ENCODE results near the gene CAVIN3. TPM values are rescaled to one million over a fixed set of nuclear protein-coding genes. Genes with fewer than 3 reads are reported as not detected.

The CAVIN3 gene
- total RNA-seq, 1 experiment from 2014 or later: 11.2 TPM

DNA sequence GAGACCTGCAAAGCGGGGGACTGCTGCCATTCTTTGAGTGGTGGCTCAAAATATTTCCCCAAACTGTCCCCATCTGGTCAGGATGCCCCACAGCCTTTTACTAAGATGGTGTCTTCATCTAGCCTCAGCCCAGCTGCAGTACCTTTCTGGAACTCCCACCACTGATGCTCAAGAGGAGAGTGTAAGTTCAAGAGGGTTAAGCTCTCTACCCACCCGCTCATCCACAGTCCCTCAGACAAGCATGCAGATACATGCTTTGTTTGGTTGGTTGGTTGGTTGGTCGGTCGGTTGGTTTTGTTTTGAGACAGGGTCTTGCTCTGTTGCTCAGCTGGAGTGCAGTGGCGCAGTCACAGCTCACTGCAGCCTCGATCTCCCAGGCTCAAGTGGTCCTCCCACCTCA is 14.5 kb upstream of the CAVIN3 start:
- H3K36me3 Mint-ChIP-seq (ENCODE audit: insufficient read depth, unreplicated experiment): no peaks in the 10 kb centered on the region
- Histone ChIP-seq H3K36me3 (ENCODE audit: control insufficient read depth, insufficient read depth, low read length) (no peaks in the 10 kb centered on the region), H3K4me1 (no peaks in the 10 kb centered on the region), H3K9me3 (no peaks in the 10 kb centered on the region), H3K27me3 (replicated peaks; ENCODE audit: control insufficient read depth, insufficient read depth, low read length) (no peaks in the 10 kb centered on the region), H3K4me3 (ENCODE audit: low read depth, low read length) (no peak overlapping the region)
- intact Hi-C loops (cut with micrococcal nuclease; ENCODE audit: unreplicated experiment): no loop called here
- CTCF ChIA-PET: interaction anchor here (0.8 kb wide), 1 partner anchor 19 kb away, joined by 3 read pairs; no protein-coding TSS in a partner anchor
- POLR2A ChIA-PET: no interaction called here
- peaks cover 2% of the 10 kb centered on the region for H3K27me3 Mint-ChIP-seq (ENCODE audit: insufficient read depth, unreplicated experiment)
- H3K27ac Mint-ChIP-seq (ENCODE audit: unreplicated experiment): no peak overlapping the region
- H3K4me3 Mint-ChIP-seq (ENCODE audit: unreplicated experiment): no peak overlapping the region
- DNase-seq: no peak
- TF ChIP-seq, protein P1, sequence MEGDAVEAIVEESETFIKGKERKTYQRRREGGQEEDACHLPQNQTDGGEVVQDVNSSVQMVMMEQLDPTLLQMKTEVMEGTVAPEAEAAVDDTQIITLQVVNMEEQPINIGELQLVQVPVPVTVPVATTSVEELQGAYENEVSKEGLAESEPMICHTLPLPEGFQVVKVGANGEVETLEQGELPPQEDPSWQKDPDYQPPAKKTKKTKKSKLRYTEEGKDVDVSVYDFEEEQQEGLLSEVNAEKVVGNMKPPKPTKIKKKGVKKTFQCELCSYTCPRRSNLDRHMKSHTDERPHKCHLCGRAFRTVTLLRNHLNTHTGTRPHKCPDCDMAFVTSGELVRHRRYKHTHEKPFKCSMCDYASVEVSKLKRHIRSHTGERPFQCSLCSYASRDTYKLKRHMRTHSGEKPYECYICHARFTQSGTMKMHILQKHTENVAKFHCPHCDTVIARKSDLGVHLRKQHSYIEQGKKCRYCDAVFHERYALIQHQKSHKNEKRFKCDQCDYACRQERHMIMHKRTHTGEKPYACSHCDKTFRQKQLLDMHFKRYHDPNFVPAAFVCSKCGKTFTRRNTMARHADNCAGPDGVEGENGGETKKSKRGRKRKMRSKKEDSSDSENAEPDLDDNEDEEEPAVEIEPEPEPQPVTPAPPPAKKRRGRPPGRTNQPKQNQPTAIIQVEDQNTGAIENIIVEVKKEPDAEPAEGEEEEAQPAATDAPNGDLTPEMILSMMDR (IDR thresholded peaks at IDR 0.05; ENCODE audit: insufficient read depth in 1 of 2, low read depth in 1 of 2, low read length in 1 of 2, severe bottlenecking in 1 of 2, unreplicated experiment in 1 of 2): no peak
- H3K4me1 Mint-ChIP-seq (ENCODE audit: low read depth, unreplicated experiment): no peaks in the 10 kb centered on the region
- no TSS peak for BruUV-seq (replicated peaks)
- H3K9me3 Mint-ChIP-seq (ENCODE audit: unreplicated experiment): no peaks in the 10 kb centered on the region

DNA sequence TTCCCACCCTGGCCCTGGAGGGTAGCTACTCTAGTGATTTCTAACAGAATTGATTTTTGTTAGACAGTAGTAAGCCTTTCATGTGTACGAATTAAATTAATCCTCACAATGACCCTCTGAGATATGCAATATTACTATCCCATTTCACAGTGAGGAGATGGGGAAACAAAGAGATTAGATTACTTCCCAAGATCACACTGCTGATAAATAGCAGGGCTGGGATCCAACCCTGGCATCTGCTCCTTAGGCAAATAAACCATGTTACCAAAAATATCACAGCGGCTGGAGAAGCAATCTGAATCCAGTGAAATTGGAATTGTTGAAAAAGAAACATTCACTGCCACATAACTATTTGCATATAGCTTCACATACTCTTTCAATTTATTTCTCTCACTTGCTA is 12.8 kb upstream of the CAVIN3 start:
- no peaks in the 10 kb centered on the region for H3K9me3 ChIP-seq
- Mint-ChIP-seq H3K27ac (ENCODE audit: unreplicated experiment) (no peak overlapping the region), H3K4me3 (ENCODE audit: unreplicated experiment) (no peak overlapping the region), H3K4me1 (ENCODE audit: low read depth, unreplicated experiment) (no peaks in the 10 kb centered on the region), H3K27me3 (ENCODE audit: insufficient read depth, unreplicated experiment) (peaks cover 2% of the 10 kb centered on the region), H3K36me3 (ENCODE audit: insufficient read depth, unreplicated experiment) (no peaks in the 10 kb centered on the region), H3K9me3 (ENCODE audit: unreplicated experiment) (no peaks in the 10 kb centered on the region)
- no peaks in the 10 kb centered on the region for H3K4me1 ChIP-seq
- TF ChIP-seq, protein P1 (IDR thresholded peaks at IDR 0.05; ENCODE audit: insufficient read depth in 1 of 2, low read depth in 1 of 2, low read length in 1 of 2, severe bottlenecking in 1 of 2, unreplicated experiment in 1 of 2): no peak
- H3K36me3 ChIP-seq (ENCODE audit: control insufficient read depth, insufficient read depth, low read length): no peaks in the 10 kb centered on the region
- CTCF ChIA-PET: interaction anchor here (1.3 kb wide), 1 partner anchor 30 kb away, joined by 3 read pairs; no protein-coding TSS in a partner anchor
- no peak overlapping the region for H3K4me3 ChIP-seq (ENCODE audit: low read depth, low read length)
- DNase-seq: no peak
- BruUV-seq (replicated peaks): no TSS peak
- POLR2A ChIA-PET: no interaction called here
- intact Hi-C loops (cut with micrococcal nuclease; ENCODE audit: unreplicated experiment): no loop called here
- no peaks in the 10 kb centered on the region for H3K27me3 ChIP-seq (replicated peaks; ENCODE audit: control insufficient read depth, insufficient read depth, low read length)

DNA sequence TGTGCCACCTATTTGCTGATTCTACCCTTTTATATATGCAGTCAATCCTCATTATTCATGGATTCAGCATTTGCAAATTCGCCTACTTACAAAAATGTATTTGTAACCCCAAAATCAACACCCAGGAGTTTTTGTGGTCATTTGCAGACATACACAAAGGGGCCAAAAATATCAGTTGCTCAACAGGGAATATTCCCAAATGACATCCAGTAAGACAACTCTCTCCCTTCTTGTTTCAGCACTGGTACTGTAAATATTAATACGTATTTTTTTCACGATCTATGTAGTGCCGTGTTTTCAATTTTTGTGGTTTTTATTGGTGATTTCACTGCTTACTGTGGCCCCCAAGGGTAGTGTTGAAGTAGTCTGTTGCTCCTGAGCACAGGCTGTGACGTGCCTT is 11.8 kb upstream of the CAVIN3 start:
- no TSS peak for BruUV-seq (replicated peaks)
- Mint-ChIP-seq H3K9me3 (ENCODE audit: unreplicated experiment) (no peaks in the 10 kb centered on the region), H3K27me3 (ENCODE audit: insufficient read depth, unreplicated experiment) (peaks cover 2% of the 10 kb centered on the region), H3K27ac (ENCODE audit: unreplicated experiment) (no peak overlapping the region), H3K36me3 (ENCODE audit: insufficient read depth, unreplicated experiment) (no peaks in the 10 kb centered on the region), H3K4me3 (ENCODE audit: unreplicated experiment) (no peak overlapping the region), H3K4me1 (ENCODE audit: low read depth, unreplicated experiment) (no peaks in the 10 kb centered on the region)
- Histone ChIP-seq H3K4me1 (no peaks in the 10 kb centered on the region), H3K36me3 (ENCODE audit: control insufficient read depth, insufficient read depth, low read length) (no peaks in the 10 kb centered on the region; the same call in 1 of the 2 replicates), H3K9me3 (no peaks in the 10 kb centered on the region), H3K4me3 (ENCODE audit: low read depth, low read length) (no peak overlapping the region), H3K27me3 (replicated peaks; ENCODE audit: control insufficient read depth, insufficient read depth, low read length) (no peaks in the 10 kb centered on the region)
- no peak for DNase-seq
- CTCF ChIA-PET: no interaction called here
- POLR2A ChIA-PET: no interaction called here
- intact Hi-C loops (cut with micrococcal nuclease; ENCODE audit: unreplicated experiment): no loop called here
- TF ChIP-seq, protein P1 (IDR thresholded peaks at IDR 0.05; ENCODE audit: insufficient read depth in 1 of 2, low read depth in 1 of 2, low read length in 1 of 2, severe bottlenecking in 1 of 2, unreplicated experiment in 1 of 2): no peak
